HepG2 (cell line): ENCODE measurements around the gene OR2W3.

ENCODE experiments used
- CTCF ChIP-seq: sonication (generic); formaldehyde crosslinking; IDR thresholded peaks from 2 replicates; pipeline ENCODE4 v1.5.0; 2020; ENCODE audit warnings: mild to moderate bottlenecking, missing genetic modification reagents, moderate library complexity
- GTF2F1 ChIP-seq: fragments of 150-350 bp; IDR thresholded peaks from 2 replicates; pipeline ENCODE4 v1.6.1; 2014; ENCODE audit warnings: low read length
- PAF1 ChIP-seq: IDR thresholded peaks from 2 replicates; pipeline ENCODE4 v1.6.1; 2016; ENCODE audit warnings: missing genetic modification reagents, missing compliant biosample characterization
- POLR2AphosphoS5 ChIP-seq: IDR thresholded peaks from 2 replicates; pipeline ENCODE4 v1.6.1; 2012; ENCODE audit warnings: low read depth, low read length
- RBM39 ChIP-seq: fragments of 200-400 bp; formaldehyde crosslinking; IDR thresholded peaks from one replicate; pipeline ENCODE4 v1.6.1; 2018; ENCODE audit warnings: antibody characterized with exemption, mild to moderate bottlenecking, low read depth, low read length; ENCODE audit not compliant: poor library complexity, severe bottlenecking
- ZBTB21 ChIP-seq: sonication (generic); formaldehyde crosslinking; IDR thresholded peaks from 2 replicates; pipeline ENCODE4 v1.4.0; 2020; ENCODE audit warnings: missing genetic modification reagents
- ZNF225 ChIP-seq: sonication (generic); formaldehyde crosslinking; IDR thresholded peaks from 2 replicates; pipeline ENCODE4 v1.4.0; 2020; ENCODE audit warnings: mild to moderate bottlenecking, missing genetic modification reagents
- ZNF619 ChIP-seq: sonication (generic); formaldehyde crosslinking; IDR thresholded peaks from 2 replicates; pipeline ENCODE4 v1.4.0; 2020; ENCODE audit warnings: mild to moderate bottlenecking, missing genetic modification reagents

DNA sequence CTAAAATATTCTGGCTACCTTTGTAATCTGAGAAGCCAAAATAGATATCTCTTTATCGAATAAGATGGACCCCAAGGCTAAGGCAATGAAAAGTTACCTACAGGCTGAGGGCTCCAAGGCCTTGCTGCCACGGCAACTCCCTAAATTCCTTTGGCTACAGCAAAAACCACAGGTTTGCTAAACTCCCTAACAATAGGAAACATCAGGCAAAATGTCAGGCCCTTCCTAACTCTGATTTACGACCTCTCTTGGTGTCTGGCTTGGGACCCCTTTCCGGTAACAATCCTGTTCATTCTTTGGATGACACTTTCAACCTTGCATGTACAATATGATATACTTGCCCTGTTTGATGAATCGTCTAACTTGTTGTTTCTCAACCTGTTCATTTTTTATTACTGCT lies 13.4 kb downstream of the OR2W3 start:
- TF ChIP-seq RBM39 (no peak), PAF1 (CRISPR knock-in tag) (no peak), GTF2F1 (no peak), ZNF225 (no peak), ZBTB21 (CRISPR knock-in tag) (no peak), CTCF (CRISPR knock-in tag) (no peak), ZNF619 (CRISPR knock-in tag) (no peak), POLR2AphosphoS5 (no peak)
